Measurements from ENCODE around the gene MAP2K2. TPM values are rescaled to one million over a fixed set of nuclear protein-coding genes. Genes with fewer than 3 reads are reported as not detected.
"Not testable (repeated sequence)": the region's sequence is repeated elsewhere in the genome, so short reads cannot be mapped to it uniquely, and the experiment has no call there.

Gene MAP2K2
- polyA plus RNA-seq, 3 donors, result 77.1 to 97.2 (median 79.0) TPM

GRCh38 chr19:4134351-4134750 lies 10.4 kb upstream of the MAP2K2 start:
- no peak for DNase-seq (ENCODE audit: low read depth in 3 of 3, low spot score in 2 of 3)

DNA sequence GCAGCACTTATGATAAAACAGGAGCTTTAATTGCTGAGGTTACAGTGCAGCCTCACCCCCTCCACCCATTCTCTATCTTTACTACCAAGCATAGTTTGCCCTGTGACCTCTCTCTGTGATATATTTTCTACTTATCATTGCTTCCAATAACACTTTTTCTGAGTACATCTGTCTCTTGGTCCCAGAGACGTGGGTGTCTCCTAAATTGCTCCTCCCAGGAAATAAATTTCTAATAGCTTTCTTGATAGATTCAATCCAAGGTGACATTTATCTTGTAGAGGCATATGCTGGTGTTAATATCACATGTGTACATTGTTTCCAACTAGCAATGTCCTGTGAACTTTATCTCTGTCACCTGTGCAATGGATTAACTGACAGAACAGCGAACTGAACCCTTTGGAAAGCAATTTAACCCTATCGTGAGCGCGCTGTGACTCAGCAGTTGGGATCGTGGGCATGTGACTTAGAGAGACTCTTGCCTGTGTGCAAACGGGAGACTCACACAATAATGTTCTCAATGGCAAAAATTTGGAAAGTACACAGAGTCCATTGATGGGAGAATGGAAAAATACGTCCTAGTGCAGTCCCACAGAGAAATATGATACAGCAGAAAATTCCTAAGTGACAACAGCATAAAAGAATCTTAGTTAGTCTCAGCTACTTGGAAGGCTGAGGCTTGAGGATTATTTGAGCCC lies 7.0 kb upstream of the MAP2K2 start:
- no peak for DNase-seq (ENCODE audit: low read depth in 3 of 3, low spot score in 2 of 3)

DNA sequence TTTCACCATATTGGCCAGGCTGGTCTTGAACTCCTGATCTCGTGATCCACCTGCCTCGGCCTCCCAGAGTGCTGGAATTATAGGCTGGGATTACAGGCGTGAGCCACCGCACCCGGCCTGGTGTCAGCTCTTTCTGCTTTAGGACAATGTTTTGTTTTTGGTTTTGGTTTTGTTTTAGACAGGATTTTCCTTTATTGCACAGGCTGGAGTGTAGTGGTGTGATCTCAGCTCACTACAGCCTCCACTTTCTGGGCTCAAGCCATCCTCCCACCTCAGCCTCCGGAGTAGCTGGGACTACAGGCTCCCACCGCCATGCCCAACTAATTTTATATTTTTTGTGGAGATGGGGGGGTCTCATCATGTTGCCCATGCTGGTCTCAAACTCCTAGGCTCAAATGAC lies 5.1 kb upstream of the MAP2K2 start:
- DNase-seq (ENCODE audit: low read depth in 3 of 3, low spot score in 2 of 3), result not testable (repeated sequence)

DNA sequence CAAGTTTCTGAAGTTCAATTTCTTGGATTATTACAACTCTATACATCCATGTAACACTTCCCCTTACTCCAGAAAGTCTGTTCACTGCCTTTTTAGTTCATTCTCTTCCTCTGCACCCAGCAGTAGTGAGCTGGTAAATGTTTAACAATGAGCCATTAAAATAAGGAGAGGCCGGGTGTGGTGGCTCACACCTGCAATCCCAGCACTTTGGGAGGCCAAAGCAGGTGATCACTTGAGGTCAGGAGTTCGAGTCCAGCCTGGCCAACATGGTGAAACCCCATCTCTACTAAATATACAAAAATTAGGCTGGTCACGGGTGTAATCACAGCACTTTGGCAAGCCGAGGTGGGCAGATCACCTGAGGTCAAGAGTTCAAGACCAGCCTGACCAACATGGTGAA lies 3.4 kb upstream of the MAP2K2 start:
- DNase-seq (ENCODE audit: low read depth in 3 of 3, low spot score in 2 of 3), result not testable (repeated sequence)

- no peak for DNase-seq (ENCODE audit: low read depth in 3 of 3, low spot score in 2 of 3)
These were observed 716 bp upstream of the MAP2K2 start for GRCh38 chr19:4124638-4125037.

DNA sequence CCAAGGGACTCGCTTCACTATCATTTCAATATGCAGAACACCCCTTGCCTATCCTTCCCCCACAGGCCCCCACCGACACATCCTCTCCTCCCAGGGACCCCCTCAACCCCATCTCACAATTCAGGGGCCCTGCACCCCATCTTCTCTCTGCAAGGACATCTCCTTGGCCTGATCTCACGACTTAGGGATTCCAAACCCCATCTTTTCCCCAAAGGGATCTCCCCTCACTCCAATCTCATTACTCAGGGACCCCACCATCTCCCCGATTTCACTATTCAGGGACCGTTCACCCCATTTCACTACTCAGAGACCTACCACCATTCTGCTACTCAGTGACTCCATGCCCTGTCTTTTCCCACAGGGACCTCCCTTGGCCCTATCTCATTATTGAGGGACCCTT lies 1.4 kb downstream of the MAP2K2 start:
- no peak for DNase-seq (ENCODE audit: low read depth in 3 of 3, low spot score in 2 of 3)

DNA sequence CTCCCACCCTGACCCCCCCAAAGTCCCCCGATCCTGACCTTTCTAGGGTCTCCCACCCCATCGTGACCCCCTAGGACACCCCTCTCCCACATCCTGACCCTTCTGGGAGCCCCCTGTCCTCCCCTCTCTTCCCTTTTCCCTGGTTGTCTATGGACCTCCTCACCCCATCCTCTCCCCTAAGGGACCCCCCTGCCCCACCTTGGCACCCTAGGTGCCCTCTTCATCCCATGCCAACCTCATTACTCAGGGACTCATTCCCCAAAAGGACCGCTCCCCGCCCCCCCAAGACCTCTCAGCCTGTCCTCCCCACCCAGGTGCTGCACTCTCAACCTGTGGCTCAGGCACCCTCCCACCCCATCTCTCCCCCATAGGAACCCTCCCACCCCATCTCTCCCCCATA lies 2.1 kb downstream of the MAP2K2 start:
- DNase-seq (ENCODE audit: low read depth in 3 of 3, low spot score in 2 of 3), result no peak

DNA sequence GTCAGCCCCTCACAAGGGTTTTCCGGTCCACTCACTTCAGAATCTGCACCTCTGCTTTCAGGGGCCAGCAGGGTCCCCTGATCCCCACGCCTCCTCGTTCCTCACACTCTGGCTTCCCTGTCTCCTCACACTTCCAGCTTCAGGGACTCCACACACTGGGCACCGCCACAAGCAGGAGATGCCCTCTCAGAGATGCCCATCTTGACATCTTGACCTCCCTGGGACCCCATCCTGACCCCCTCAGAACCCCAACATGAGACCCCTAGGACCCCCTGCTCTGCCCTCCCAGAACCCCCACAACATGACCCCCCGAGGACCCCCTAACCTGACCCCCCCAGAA lies 2.7 kb downstream of the MAP2K2 start:
- no peak for DNase-seq (ENCODE audit: low read depth in 3 of 3, low spot score in 2 of 3)

DNA sequence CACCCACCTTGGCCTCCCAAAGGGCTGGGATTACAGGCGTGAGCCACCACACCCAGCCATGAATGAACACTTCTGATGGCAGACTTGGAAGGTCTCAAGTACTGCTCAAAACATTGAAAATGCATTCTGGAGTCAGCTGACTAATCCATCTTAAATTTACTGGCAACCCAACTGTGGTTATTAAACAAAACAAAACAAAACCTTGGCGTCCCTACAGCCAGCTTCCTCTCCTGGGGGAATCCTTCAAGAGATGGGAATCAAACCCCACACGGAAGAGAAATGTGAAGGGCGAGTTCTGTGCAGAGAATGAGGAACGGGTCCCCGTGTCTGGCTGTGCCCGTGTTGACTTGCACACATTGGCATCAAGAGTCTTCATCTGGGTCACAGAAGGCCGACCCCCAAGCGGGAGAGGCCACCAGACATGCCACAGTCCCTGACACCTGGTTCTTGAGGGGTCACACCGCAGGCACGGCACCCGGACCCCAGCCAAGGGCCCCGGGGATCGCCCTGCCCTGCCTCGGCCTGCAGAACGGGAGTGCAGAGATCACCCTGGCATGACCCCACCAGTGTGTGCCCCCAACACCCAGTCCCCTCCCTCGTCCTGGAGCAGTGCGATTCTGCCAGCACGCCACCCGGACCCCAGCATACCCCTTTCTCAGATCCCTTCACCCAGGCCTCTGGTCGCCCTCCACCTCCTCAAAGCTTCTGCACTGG lies 3.2 kb downstream of the MAP2K2 start:
- DNase-seq (ENCODE audit: low read depth in 3 of 3, low spot score in 2 of 3), result no peak

GRCh38 chr19:4119763-4120162 lies 4.2 kb downstream of the MAP2K2 start:
- DNase-seq (ENCODE audit: low read depth in 3 of 3, low spot score in 2 of 3), result no peak

GRCh38 chr19:4115818-4116385 lies 8.0 kb downstream of the MAP2K2 start:
- no peak for DNase-seq (ENCODE audit: low read depth in 3 of 3, low spot score in 2 of 3)

- no peak for DNase-seq (ENCODE audit: low read depth in 3 of 3, low spot score in 2 of 3)
These were observed 8.7 kb downstream of the MAP2K2 start for GRCh38 chr19:4115050-4115817.

GRCh38 chr19:4114181-4114580 lies 9.7 kb downstream of the MAP2K2 start:
- no peak for DNase-seq (ENCODE audit: low read depth in 3 of 3, low spot score in 2 of 3)

GRCh38 chr19:4113398-4114088 lies 10.4 kb downstream of the MAP2K2 start:
- DNase-seq (ENCODE audit: low read depth in 3 of 3, low spot score in 2 of 3), result no peak

GRCh38 chr19:4112367-4112766 lies 11.6 kb downstream of the MAP2K2 start:
- DNase-seq (ENCODE audit: low read depth in 3 of 3, low spot score in 2 of 3), result no peak

GRCh38 chr19:4109626-4109945 lies 14.3 kb downstream of the MAP2K2 start:
- no peak for DNase-seq (ENCODE audit: low read depth in 3 of 3, low spot score in 2 of 3)

- DNase-seq (ENCODE audit: low read depth in 3 of 3, low spot score in 2 of 3), result no peak
These were observed 14.9 kb downstream of the MAP2K2 start for GRCh38 chr19:4108767-4109625.

GRCh38 chr19:4103080-4103433 lies 20.9 kb downstream of the MAP2K2 start:
- DNase-seq (ENCODE audit: low read depth in 3 of 3, low spot score in 2 of 3), result no peak

DNA sequence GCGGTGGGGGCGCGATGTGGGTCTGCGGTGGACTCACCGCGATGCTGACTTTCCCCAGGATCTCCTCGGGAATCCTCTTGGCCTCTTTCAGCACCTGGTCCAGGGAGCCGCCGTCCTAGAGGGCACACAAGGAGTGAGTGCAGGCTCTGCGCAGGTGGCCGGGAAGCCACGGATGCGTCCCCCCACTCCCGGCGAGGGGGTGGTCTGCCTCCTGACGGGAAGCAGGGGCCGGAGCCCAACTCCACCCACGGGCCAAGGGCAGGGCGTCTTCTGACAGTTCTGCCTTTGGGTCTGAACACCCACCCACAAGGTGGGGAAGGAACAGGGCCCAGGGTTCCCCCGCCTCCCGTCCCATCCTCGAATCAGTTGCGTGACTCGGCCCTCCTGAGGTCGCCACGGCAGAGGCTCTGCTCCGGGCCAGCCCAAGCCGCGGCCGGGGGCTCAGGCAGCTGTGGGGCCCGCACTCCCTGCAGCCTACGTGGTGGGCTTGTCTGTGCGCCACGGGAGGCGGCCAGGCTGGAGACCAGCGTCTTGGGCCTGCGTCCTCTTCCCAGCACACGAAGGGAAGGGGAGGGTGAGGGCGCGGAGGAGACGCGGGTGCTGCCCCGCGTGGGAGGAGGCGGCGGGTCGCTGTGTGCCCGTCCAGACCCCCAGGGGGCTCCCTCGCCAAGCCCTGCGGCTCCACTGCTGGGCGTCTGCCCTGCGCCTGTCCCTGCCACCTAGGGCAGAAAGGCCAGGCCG lies 21.4 kb downstream of the MAP2K2 start:
- no peak for DNase-seq (ENCODE audit: low read depth in 3 of 3, low spot score in 2 of 3)

DNA sequence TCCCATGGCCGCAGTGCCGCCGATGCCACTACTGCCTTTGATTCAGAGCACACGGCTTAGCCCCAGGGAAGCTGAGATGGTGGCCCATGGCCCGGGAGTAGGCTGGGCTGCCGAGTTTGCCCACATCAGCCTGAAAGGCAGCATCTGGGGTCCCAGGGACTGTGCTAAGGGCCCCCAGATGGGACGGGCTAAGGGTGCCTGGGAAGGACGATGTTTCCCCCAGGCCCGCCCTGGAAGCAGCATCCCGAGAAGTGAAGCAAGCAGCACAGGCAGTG lies 22.5 kb downstream of the MAP2K2 start:
- DNase-seq (ENCODE audit: low read depth in 3 of 3, low spot score in 2 of 3), result no peak
